B cell (primary cell): Measurements from ENCODE around the gene IFNW1.

Experiments used
- CTCF ChIP-seq: fragments of 200-600 bp; IDR thresholded peaks from one replicate; pipeline ENCODE4 v1.8.0; 2022; ENCODE audit warnings: antibody characterized with exemption, mild to moderate bottlenecking
- EZH2 ChIP-seq: IDR thresholded peaks from 2 replicates; pipeline ENCODE4 v1.6.1; 2012; ENCODE audit warnings: borderline replicate concordance, low read depth, mild to moderate bottlenecking, moderate library complexity, low read length; ENCODE audit not compliant: insufficient read depth, poor library complexity, severe bottlenecking

- no peak for TF ChIP-seq CTCF
- TF ChIP-seq EZH2: no peak
Measured at GRCh38 chr9:21153336-21154017, 11.8 kb upstream of the IFNW1 start.
